ENCODE data around the gene ZSWIM6.

GRCh38 chr5:61401726-61402125 is 69.7 kb downstream of the ZSWIM6 start:
- no peak for TF ChIP-seq CTCF (IDR thresholded peaks at IDR 0.05)
- no peak for TF ChIP-seq SIN3A (IDR thresholded peaks at IDR 0.05; ENCODE audit: borderline replicate concordance, insufficient read depth, low read depth, low read length)
